ENCODE results near the gene C15orf39.
"Not testable (repeated sequence)": the region's sequence is repeated elsewhere in the genome, so short reads cannot be mapped to it uniquely, and the experiment has no call there.

C15orf39 gene

DNA sequence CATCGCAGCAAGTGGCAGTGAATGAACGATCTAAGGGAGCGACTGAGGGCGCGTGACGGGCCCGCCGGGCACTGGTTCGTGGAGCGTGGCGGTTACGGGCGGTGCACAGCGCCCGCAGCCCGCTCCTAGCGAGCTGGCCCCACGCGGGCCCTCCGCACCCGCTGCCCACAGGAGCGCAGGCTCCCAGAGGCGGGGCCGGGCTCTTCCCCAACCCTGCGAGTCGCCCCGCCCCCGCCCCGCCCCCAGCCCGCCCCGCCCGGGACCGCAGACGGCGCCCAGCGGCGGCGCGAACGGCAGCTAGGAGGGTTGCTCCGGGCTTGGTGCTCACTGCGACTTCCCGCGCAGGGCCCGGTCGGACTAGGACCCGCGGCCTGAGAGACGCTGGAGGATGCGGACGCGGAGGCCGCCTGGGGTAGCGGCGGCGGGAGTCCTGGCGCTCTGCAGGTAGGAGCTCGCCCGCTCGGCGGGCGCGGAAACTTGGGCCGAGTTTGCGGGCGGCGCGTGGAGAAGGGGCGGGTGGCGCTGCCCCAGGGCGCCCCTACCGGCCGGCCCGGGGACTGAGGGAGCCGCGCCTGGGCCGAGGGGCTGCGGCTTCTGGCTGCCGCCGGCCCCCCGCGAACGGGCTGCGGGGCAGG lies at the start of gene C15orf39:
C15orf39 (plus strand) TSS at position 267 of the 635 bp plus-strand sequence. CDS start 4,167 bp downstream, outside the sequence.
- peak; percentile 87 for DNase-seq

DNA sequence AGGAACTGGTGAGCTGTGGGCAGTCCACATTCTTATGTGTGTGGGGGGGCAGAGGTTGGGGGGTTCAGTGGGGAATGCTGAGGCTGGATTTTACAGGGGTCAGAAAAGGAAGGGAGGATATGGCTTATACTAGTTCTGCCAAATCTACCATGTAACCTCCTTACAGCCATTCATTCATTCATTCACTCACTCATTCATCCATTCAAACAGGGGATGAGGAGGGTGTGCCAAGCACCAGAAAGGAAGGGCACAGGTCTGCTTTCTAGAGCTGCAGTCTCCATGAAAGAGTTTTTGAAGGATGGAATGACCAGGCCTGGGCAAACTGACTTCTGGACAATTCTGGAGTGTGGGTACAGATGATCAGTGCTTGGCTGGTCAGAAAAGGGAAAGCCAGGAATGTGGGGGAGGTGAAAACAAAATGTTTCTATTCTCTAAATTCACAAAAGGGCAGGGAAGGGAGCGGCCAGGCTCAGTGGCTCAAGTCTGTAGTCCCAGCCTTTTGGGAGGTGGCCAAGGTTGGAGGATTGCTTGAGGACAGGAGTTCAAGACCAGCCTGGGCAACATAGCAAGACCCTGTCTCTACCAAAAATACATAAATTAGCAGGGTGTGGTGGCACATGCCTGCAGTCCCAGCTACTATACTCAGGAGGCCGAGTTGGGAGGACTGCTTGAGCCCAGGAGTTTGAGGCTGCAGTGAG lies 49.2 kb upstream of the C15orf39 start:
- DNase-seq = no peak

DNA sequence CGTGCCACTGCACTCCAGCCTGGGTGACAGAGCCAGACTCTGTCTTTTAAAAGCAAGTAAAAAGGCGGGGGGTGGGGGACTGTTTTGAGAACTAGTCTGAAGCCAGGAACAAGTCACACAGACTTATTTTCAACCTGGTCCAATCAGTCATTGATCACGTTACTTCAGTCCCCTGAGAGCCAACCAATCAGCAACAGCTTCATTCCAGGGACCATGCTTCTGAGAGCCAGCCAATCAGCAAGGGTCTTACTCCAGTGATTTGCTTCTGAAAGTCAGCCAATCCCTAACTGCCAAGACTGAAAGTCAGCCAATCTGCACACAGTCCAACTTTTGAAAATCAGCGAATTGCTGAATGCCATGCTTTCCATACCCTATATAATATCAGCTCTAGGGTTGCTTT lies 48.6 kb upstream of the C15orf39 start:
- DNase-seq = peak; percentile 76

- DNase-seq = peak; percentile 50
These were observed 48.0 kb upstream of the C15orf39 start for GRCh38 chr15:75153565-75154276.

DNA sequence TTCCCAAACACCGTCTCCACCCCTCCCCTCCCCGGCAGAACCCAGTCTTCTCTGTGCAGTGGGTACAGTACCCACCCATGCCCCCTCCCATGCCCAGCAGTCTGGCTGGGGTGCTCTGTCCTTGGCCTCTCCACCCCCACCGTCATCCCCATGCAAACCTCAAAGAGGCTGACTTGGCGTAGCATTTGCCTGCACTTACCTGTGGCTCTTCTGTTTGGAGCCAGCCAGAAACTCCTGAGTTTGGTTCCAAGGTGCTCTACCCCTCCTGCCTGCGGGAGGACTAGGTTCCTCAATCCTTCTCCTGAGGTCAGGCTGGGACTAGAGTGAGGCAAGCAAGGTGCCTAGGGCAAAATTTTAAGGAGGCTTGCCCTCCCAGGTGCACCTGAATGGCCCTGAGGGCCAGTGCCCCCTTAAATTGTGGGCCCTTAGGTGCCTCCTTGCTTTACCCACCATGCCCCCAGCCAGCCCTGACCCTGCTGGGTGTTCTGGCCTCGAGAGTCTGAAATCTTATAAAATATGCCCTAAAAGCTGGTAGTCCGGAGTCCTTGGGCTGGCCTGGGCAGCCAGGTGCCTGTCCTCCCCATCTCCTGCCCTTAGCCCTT lies 47.1 kb upstream of the C15orf39 start:
- DNase-seq = no peak

DNA sequence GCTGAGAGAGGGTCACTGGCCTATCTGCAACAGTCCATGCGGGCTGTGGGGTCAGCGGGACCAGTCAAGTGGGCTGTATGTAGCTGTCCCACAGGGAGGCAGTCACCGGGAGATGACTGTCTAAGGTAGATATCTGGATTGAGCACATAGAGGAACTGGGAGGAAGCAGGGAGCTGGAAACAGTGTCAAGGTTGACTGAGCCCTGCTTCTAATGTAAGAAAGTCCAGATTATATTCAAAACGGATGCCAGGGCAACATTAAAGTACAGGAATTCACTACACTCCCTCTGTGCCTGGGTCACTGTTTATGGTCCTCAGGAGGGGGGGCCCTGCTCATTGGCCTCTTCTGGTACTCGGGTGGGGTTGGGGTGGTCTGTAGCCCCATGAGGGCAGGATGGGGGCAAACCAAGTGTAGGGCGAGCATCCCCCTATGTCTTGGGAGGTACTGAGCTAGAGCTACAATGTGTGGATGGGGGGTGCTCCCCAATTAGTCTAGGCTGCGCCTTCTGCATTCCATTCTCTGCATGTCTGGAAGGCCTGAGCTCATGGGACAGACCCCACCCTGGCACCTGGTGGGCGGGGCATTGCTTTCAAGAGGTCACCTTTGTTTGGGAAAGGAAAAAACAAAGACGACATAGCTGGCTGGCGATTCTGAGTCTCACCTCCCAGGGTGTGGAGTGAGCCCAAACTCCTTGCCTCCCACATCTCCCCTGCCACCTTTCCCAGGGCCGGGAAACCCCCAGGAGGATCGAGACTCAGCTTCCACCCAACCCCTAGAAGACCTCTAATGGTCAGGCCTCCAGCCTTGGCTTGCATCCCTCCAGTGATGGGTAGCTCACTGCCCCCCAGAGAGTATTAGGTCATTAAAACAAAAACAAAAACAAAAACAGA lies 45.1 kb upstream of the C15orf39 start:
- DNase-seq = no peak

- DNase-seq = no peak
These were observed 43.3 kb upstream of the C15orf39 start for GRCh38 chr15:75158402-75158801.

DNA sequence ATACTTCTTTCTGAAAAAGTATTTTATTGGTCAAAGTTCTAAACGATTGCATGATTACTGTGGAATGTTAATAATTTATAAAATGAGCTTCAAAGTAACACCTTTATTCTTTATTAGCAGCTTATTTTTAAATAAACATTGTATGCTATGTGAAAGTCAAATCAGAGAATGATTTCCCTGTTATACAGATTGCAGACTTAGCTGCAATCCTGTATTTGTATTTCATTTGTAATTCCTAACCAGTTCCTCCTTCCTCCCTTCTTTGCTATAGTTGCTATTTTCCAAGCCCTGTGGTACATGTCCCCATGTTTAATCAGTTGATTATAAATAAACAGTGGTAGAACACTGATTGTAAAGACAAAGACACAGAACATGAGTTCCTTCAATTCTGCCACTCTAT lies 42.4 kb upstream of the C15orf39 start:
- no peak for DNase-seq

DNA sequence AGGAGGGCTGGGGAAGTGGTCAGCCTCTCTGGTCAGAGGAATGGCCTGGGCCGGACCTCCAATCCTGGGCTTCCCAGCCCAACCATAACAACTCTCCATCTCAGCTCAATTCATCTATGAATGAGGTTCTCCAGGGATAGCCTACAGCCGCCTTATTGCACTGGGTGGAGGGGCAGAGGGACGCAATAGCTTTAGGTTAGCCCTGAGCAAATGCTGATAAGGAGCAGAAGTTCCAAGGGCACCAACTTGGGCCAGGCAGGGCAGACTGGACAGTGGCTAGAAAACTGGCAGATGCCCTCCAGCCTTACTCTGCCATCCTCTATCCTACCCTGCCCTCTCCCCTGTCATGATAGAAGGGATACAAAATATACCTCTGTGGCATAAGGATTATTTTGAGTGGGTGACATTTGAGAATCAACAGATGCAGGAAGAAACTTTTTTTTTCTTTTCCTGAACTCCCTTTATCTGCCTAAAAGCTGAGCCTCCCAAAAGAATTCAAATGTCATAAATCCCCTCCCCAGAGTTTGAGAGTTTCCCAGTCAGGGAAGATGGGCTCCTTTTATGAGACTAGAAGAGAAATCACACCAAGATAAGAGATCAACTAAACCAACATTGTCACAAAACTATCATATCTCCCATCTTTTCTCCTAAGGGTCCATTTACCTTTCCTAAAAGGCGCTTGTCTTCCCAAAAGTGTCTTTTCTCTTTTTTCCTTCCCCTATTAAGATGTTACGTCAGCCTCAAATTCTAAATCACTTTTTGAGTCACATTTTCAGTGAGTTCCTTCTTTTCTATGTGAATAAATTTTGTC lies 40.4 kb upstream of the C15orf39 start:
- peak; percentile 78 for DNase-seq

DNA sequence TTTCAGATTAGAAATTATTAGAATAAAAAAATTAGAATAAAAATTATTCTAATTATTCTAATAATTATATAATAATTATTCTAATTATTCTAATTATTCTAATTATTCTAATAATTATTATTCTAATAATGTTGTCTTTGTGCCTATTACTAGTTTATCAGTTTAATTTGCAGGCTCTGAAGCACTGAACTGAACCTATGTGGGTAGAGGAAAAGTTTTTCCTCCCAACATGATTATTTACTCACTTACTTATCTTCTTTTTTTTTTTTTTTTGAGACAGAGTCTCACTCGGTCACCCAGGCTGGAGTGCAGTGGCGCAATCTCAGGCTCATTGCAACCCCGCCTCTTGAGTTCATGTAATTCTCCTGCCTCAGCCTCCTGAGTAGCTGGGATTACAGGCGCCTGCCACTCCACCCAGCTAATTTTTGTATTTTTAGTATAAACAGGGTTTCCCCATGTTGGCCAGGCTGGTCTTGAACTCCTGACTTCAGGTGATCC lies 39.7 kb upstream of the C15orf39 start:
- peak; percentile 82 for DNase-seq

GRCh38 chr15:75163150-75163564 lies 38.5 kb upstream of the C15orf39 start:
- no peak for DNase-seq

DNA sequence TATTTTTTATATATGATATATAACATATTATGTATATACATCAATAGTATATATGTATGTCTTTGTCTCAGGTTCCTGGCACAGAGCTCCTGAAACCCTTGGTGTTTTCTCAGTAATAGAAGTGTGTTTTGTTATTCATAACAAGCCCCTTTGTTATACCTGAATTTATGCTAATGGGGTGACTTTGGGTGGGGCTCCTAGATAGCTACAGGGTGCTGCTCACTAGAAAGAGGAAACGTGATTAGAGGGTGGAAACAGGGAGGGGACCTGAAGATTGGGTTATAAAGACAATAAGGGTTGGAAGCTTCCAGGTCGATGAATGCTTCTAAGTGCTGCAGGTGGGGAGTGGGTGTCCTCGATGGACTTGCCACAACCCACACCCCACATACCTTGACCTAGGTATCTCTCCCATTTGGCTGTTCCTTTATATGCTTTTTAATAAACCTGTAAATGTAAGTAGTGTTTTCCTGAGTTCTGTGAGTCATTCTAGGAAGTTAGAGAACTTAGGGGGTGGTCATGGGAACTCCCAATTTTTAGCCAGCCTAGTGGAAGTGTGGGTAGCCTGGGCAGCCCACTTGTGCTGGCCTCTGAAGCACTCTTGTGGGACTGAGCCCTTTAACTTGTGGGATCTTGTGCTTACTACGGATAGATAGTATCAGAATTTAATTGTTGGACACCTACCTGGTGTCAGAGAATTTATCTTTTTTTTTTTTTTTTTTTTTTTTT lies 36.9 kb upstream of the C15orf39 start:
- DNase-seq = peak; percentile 42

DNA sequence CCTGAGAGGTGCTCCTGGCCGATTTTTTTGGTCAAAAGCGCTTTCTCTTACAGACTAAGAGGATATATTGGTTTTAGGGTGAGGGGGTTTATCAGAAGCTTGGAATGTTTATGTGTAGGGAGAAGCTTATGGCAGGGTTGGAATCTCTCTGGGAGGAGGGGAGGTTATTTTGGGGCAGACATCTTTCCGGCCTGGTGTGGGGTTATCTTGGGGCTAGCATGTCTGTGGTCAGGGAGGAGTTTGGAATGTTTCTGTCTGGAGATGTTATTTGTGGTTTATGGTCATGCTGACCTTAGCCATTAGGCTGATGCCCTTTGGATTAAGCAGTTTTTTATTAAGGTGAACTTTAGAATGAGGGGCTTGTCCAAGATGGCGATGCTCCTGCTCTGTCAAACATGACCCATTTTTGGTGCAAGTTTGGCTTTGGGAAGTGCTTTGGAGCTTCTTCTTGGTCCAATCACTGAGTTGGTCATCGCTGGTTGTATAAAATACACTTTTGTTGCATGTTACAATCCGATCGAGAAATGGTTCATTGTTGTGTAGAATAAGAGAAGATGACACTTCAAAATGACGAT lies 35.1 kb upstream of the C15orf39 start:
- not testable (repeated sequence) for DNase-seq

DNA sequence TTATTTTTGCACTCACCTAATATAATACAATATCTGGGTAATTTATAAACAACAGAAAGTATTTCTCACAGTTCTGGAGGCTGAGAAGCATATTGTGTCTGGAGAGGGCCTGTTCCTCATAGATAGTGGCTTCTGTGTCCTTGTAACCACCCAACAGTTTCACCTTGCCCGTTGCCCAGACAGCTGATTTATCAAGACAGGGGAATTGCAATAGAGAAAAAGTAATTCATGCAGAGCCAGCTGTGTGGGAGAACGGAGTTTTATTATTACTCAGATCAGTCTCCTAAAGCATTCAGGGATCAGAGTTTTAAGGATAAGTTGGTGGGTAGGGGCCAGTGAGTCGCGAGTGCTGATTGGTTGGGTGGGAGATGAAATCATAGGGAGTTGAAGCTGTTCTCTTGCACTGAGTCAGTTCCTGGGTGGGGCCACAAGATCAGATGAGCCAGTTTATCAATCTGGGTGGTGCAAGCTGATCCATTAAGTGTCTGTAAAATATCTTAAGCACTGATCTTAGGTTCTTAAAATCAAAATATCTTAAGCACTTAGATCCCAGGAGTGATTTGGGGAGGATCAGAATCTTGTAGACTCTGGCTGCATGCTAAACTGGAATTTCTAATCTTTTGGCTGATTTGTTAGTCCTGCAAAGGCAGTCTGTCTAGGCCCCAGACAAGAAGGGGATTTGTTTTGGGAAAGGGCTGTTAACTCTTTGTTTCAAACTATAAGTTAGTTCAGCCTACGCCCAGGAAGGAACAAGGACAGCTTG lies 33.9 kb upstream of the C15orf39 start:
- peak; percentile 76 for DNase-seq

- no peak for DNase-seq
These were observed 33.3 kb upstream of the C15orf39 start for GRCh38 chr15:75168374-75168773.

- no peak for DNase-seq
These were observed 31.5 kb upstream of the C15orf39 start for GRCh38 chr15:75170203-75170602.

GRCh38 chr15:75170711-75171341 lies 30.9 kb upstream of the C15orf39 start:
- no peak for DNase-seq

DNA sequence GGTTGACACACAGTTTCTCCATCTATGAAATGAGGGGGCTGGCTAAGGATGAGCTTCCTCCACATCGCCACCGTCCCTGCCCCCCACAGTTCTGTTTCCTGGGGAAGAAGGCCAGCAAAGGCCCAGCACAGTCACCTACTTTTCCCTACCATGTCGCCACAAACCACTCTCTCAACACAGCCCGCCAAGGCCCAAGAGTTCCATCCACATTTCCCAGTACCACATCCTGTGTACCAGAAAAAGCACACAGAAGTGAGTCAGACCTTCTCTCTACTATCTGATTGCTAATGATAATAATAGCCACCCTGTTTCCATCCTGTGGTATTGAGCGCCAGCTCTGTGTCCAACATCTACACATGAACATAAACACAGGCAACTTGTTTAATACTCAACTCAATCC lies 30.3 kb upstream of the C15orf39 start:
- DNase-seq = peak; percentile 73

GRCh38 chr15:75172284-75172820 lies 29.3 kb upstream of the C15orf39 start:
- DNase-seq = no peak

Data from inflammatory macrophage treated with lipopolysaccharide for 4 hours (primary cell).